MCF 10A (cell line): ENCODE results near the gene TMCO5A. TPM values are rescaled to one million over a fixed set of nuclear protein-coding genes. Genes with fewer than 3 reads are reported as not detected.
"Not testable (repeated sequence)": the region's sequence is repeated elsewhere in the genome, so short reads cannot be mapped to it uniquely, and the experiment has no call there.

Source experiments
- BruUV-seq: library from RNA; stranded (reverse); fragments of 400-500 nt; replicated peaks from 2 replicates; lab custom pipeline; 2021; lab: Mats Ljungman, UMichigan
- CTCF ChIA-PET: fragments of 300-600 bp; sonication (Branson Sonifier 250); formaldehyde crosslinking; extraction: SDS; loops from one replicate; lab custom pipeline; 2021; ENCODE audit warnings: antibody characterized with exemption, inconsistent platforms; lab: Yijun Ruan, JAX
- POLR2A ChIA-PET: fragments of 300-600, 350-650 bp; sonication (Branson Sonifier 250); formaldehyde crosslinking; extraction: SDS; loops from one replicate; lab custom pipeline; 2020; ENCODE audit warnings: antibody characterized with exemption, inconsistent platforms; lab: Yijun Ruan, JAX
- DNase-seq: peaks from one replicate; pipeline ENCODE4 v3.0.0-alpha.2; 2018; ENCODE audit not compliant: unreplicated experiment
- H3K27ac Mint-ChIP-seq: one replicate; pipeline ENCODE4 v1.8.0; 2022; ENCODE audit warnings: mild to moderate bottlenecking, low read depth, mixed read lengths; ENCODE audit not compliant: unreplicated experiment
- H3K27me3 Mint-ChIP-seq: one replicate; pipeline ENCODE4 v1.8.0; 2022; ENCODE audit warnings: mixed read lengths; ENCODE audit not compliant: insufficient read depth, unreplicated experiment
- H3K36me3 Mint-ChIP-seq: one replicate; pipeline ENCODE4 v1.8.0; 2022; ENCODE audit warnings: mild to moderate bottlenecking, moderate library complexity, mixed read lengths; ENCODE audit not compliant: insufficient read depth, unreplicated experiment
- H3K4me1 Mint-ChIP-seq: one replicate; pipeline ENCODE4 v1.8.0; 2022; ENCODE audit warnings: mixed read lengths; ENCODE audit not compliant: insufficient read depth, unreplicated experiment
- H3K4me3 Mint-ChIP-seq: one replicate; pipeline ENCODE4 v1.8.0; 2022; ENCODE audit warnings: mild to moderate bottlenecking, moderate library complexity, mixed read lengths; ENCODE audit not compliant: unreplicated experiment
- H3K9me3 Mint-ChIP-seq: one replicate; pipeline ENCODE4 v1.8.0; 2022; ENCODE audit warnings: mixed read lengths; ENCODE audit not compliant: unreplicated experiment
- intact Hi-C: fragments of 100-400 bp; cut with micrococcal nuclease; formaldehyde crosslinking; loops from 2 replicates; pipeline ENCODE4 v1.14.1; 2022
- total RNA-seq: library from RNA; stranded (reverse); gene quantifications from 2 replicates; pipeline ENCODE4 v1.2.3, GENCODE V29; 2022
- TF ChIP-seq, protein P1 (sequence below): fragments of 200-600 bp; IDR thresholded peaks from one replicate; pipeline ENCODE4 v1.8.0; 2022; ENCODE audit warnings: antibody characterized with exemption, mild to moderate bottlenecking; ENCODE audit not compliant: unreplicated experiment

TMCO5A gene
- total RNA-seq, 1 experiment from 2014 or later, result not detected

DNA sequence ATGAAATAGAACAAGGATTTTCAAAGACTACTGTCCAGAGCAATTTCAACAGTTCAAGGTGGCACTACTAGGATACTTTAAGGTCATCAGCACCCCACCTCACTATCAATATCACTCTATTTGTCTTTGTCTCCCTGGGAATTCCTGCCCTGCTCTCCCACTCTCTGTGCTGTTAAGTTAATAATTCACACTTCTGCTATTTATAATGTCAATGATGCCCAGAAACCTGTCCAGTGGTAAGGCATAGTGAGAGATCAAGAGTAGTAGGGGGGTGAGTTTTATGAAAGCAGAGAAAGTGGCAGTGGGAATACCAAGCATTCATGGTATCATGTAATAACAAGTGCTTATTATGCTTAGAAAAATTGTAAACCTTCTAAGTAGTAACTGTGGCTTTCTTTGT lies 7.3 kb downstream of the TMCO5A start:
- H3K4me3 Mint-ChIP-seq, result no peak overlapping the region
- no peaks in the 10 kb centered on the region for H3K4me1 Mint-ChIP-seq
- ChIA-PET POLR2A (no interaction called here), CTCF (interaction anchor here (0.7 to 1.3 kb wide), 3 partner anchors 10 to 1130 kb away, joined by 3 read pairs; no protein-coding TSS in a partner anchor)
- DNase-seq, result no peak
- TF ChIP-seq, protein P1, sequence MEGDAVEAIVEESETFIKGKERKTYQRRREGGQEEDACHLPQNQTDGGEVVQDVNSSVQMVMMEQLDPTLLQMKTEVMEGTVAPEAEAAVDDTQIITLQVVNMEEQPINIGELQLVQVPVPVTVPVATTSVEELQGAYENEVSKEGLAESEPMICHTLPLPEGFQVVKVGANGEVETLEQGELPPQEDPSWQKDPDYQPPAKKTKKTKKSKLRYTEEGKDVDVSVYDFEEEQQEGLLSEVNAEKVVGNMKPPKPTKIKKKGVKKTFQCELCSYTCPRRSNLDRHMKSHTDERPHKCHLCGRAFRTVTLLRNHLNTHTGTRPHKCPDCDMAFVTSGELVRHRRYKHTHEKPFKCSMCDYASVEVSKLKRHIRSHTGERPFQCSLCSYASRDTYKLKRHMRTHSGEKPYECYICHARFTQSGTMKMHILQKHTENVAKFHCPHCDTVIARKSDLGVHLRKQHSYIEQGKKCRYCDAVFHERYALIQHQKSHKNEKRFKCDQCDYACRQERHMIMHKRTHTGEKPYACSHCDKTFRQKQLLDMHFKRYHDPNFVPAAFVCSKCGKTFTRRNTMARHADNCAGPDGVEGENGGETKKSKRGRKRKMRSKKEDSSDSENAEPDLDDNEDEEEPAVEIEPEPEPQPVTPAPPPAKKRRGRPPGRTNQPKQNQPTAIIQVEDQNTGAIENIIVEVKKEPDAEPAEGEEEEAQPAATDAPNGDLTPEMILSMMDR, result no peak
- peaks cover 4% of the 10 kb centered on the region for H3K36me3 Mint-ChIP-seq
- H3K27me3 Mint-ChIP-seq, result peaks cover 30% of the 10 kb centered on the region
- no peak overlapping the region for H3K27ac Mint-ChIP-seq
- BruUV-seq, result no TSS peak
- intact Hi-C loops, result no loop called here
- peaks cover 1% of the 10 kb centered on the region for H3K9me3 Mint-ChIP-seq

DNA sequence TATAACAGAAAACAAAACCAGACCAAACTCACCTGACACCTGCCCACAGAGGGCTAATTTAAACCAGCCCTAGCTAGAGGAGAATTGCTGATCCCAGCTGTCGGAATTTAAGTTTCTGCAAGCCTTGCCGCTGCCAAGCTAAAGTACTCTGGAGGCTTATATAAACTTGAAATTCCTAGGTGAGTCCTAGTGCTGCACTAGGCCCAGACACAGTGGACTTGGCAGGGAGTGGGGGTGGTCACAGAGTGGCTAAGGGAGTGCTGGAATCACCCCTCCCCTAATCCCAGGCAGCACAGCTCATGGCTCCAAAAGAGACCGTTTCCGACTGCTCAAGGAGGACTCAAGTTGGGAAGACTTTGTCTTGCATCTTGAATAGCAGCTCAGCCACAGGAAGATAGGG lies 17.6 kb downstream of the TMCO5A start:
- no peak for DNase-seq
- ChIA-PET CTCF (interaction anchor here (1.0 kb wide), 1 partner anchor 1814 kb away, joined by 5 read pairs; no protein-coding TSS in a partner anchor), POLR2A (no interaction called here)
- intact Hi-C loops, result no loop called here
- Mint-ChIP-seq H3K27me3 (peaks cover 40% of the 10 kb centered on the region), H3K9me3 (peaks cover 7% of the 10 kb centered on the region), H3K27ac (no peak overlapping the region), H3K4me3 (no peak overlapping the region), H3K4me1 (no peaks in the 10 kb centered on the region), H3K36me3 (no peaks in the 10 kb centered on the region)
- BruUV-seq, result no TSS peak
- TF ChIP-seq, protein P1, result no peak

DNA sequence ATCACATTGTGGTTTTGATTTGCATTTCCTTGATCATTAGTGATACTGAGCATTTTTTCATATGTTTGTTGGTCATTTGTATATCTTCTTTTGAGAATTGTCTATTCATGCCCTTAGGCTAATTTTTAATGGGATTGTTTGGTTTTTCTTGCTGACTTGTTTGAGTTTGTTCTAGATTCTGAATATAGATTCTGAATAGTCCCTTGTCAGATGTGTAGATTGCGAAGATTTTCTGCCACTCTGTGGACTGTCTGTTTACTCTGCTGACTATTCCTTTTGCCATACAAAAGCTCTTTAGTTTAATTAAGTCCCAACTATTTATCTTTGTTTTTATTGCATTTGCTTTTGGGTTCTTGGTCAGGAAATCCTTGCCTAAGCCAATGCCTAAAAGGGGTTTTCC lies 26.3 kb downstream of the TMCO5A start:
- CTCF ChIA-PET, H3K36me3 Mint-ChIP-seq, DNase-seq, POLR2A ChIA-PET, H3K4me3 Mint-ChIP-seq, intact Hi-C loops, BruUV-seq, H3K4me1 Mint-ChIP-seq, H3K9me3 Mint-ChIP-seq, H3K27ac Mint-ChIP-seq: not testable (repeated sequence)
- H3K27me3 Mint-ChIP-seq, result peaks cover 38% of the 10 kb centered on the region

DNA sequence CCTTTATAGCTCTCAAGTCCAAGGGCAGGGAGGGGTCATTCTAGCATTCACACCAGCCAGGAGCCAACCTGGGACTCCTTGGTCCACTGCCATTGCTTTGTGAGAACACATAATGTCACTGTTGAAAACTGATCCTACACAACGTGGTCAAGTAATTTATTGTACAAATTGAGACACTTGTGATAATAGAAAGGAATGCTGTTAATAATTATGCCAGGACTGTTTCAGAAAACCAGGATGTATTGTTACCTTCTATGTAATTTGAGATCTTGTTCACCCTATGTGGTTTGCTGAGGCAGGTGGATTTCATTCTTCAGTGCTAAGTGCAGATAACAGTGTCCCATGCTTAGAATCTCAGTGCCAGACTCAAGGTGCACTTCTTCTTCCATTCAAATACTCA lies 33.3 kb downstream of the TMCO5A start:
- Mint-ChIP-seq H3K4me1 (no peaks in the 10 kb centered on the region), H3K9me3 (no peaks in the 10 kb centered on the region), H3K36me3 (no peaks in the 10 kb centered on the region), H3K4me3 (no peak overlapping the region), H3K27me3 (peaks cover 19% of the 10 kb centered on the region), H3K27ac (no peak overlapping the region)
- TF ChIP-seq, protein P1, result no peak
- ChIA-PET POLR2A (no interaction called here), CTCF (interaction anchor here (0.7 to 0.8 kb wide), 2 partner anchors 14 to 472 kb away, joined by 3 read pairs; no protein-coding TSS in a partner anchor)
- intact Hi-C loops, result no loop called here
- no TSS peak for BruUV-seq
- DNase-seq, result no peak

DNA sequence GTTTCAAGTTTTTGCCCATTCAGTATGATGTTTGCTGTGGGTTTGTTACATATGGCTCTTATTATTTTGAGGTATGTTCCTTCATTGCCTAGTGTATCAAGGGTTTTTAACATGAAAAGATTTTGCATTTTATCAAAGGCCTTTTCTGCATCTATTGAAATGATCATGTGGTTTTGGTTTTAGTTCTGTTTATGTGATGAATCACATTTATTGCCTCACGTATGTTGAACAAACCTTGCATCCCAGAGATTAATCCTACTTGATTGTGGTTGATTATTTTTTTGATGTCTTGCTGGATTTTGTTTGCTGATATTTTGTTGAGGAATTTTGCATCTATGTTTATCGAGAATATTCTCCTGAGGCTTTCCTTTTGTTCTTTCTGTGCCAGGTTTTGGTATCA lies 39.4 kb downstream of the TMCO5A start:
- Mint-ChIP-seq H3K36me3 (no peaks in the 10 kb centered on the region), H3K4me1 (no peaks in the 10 kb centered on the region), H3K27me3 (no peaks in the 10 kb centered on the region), H3K9me3 (no peaks in the 10 kb centered on the region), H3K4me3 (no peak overlapping the region), H3K27ac (no peak overlapping the region)
- ChIA-PET POLR2A (no interaction called here), CTCF (no interaction called here)
- DNase-seq, result no peak
- intact Hi-C loops, result no loop called here
- BruUV-seq, result no TSS peak
- TF ChIP-seq, protein P1, result no peak
